Stomach smooth muscle (tissue), 2 donors: ENCODE results near the gene DRICH1.
"Not testable (repeated sequence)": the region's sequence is repeated elsewhere in the genome, so short reads cannot be mapped to it uniquely, and the experiment has no call there.

ENCODE experiments used
- H3K27ac ChIP-seq: one replicate; pipeline ENCODE4 v1.7.0; 2013; ENCODE audit warnings: mild to moderate bottlenecking, low read length, inconsistent platforms
- H3K27me3 ChIP-seq, 2 donors: one replicate each; pipeline ENCODE4 v1.7.0; 2013; ENCODE audit warnings: low read length in 2 of 2; ENCODE audit not compliant: insufficient read depth in 2 of 2, control insufficient read depth in 1 of 2
- H3K36me3 ChIP-seq, 2 donors: one replicate each; pipeline ENCODE4 v1.7.0; 2013; ENCODE audit warnings: low read length in 2 of 2; ENCODE audit not compliant: control insufficient read depth in 2 of 2, insufficient read depth in 2 of 2
- H3K4me1 ChIP-seq: one replicate; pipeline ENCODE4 v1.7.0; 2013; ENCODE audit warnings: low read length; ENCODE audit not compliant: control insufficient read depth, insufficient read depth
- H3K4me3 ChIP-seq, 2 donors: one replicate each; pipeline ENCODE4 v1.7.0; 2013; ENCODE audit warnings: low read length in 2 of 2
- H3K9ac ChIP-seq, 2 donors: one replicate each; pipeline ENCODE4 v1.7.0; 2013; ENCODE audit warnings: low read length in 2 of 2, mild to moderate bottlenecking in 1 of 2
- H3K9me3 ChIP-seq, 2 donors: one replicate each; pipeline ENCODE4 v1.7.0; 2013; ENCODE audit warnings: low read length in 2 of 2; ENCODE audit not compliant: control insufficient read depth in 2 of 2
- donor health status: healthy.
- donor health status: Pancreatic carcinoma.

The DRICH1 gene

DNA sequence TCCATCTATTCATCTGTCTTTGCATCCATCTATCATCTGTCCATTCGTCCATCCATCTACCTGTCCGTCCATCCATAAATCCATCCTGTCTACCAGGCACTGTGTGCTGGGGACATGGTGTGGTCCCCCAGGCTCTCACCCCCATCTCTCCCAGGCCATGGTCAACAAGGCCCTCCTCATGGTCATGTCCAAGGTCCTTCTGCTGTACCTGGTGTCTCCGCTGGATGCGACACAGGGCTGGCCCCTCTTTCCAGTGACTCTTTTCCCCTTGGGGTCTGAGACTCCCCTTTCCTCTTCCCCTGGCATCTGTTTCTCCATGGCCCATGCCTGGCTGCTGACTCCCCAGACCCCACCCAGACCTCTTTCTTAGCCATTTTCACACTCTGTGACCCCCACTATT, 56.5 kb downstream of the DRICH1 start:
- H3K27me3 ChIP-seq: peaks cover 0 to 2% of the 10 kb centered on the region in 2 donors
- H3K4me1 ChIP-seq: no peaks in the 10 kb centered on the region
- no peaks in the 10 kb centered on the region for H3K36me3 ChIP-seq
- H3K27ac ChIP-seq: no peak overlapping the region
- no peaks in the 10 kb centered on the region for H3K9me3 ChIP-seq
- H3K4me3 ChIP-seq: no peak overlapping the region
- H3K9ac ChIP-seq: no peak overlapping the region

DNA sequence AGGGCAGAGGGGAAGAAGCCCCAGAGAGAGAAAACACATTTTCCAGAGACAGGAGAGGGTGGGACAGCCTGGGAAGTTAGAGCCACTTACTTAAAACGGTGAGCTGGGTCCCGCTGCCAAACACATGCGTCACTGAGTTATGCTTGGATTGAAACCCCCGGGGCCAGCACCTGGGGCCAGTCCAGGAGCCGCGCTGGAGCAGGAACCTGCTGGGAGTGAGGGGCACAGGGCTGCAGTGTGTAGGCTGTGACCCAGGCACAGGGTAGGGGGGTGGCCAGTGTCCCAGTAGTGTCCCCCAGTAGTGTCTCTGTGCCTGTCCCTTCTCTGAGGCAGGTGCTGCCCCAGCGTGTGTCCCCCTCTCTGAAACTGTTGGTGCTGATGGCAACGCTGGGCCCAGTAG, 57.2 kb downstream of the DRICH1 start:
- H3K9me3 ChIP-seq: no peaks in the 10 kb centered on the region
- H3K27me3 ChIP-seq: no peaks in the 10 kb centered on the region
- no peak overlapping the region for H3K9ac ChIP-seq
- no peaks in the 10 kb centered on the region for H3K36me3 ChIP-seq
- H3K27ac ChIP-seq: no peak overlapping the region
- no peak overlapping the region for H3K4me3 ChIP-seq
- H3K4me1 ChIP-seq: no peaks in the 10 kb centered on the region

DNA sequence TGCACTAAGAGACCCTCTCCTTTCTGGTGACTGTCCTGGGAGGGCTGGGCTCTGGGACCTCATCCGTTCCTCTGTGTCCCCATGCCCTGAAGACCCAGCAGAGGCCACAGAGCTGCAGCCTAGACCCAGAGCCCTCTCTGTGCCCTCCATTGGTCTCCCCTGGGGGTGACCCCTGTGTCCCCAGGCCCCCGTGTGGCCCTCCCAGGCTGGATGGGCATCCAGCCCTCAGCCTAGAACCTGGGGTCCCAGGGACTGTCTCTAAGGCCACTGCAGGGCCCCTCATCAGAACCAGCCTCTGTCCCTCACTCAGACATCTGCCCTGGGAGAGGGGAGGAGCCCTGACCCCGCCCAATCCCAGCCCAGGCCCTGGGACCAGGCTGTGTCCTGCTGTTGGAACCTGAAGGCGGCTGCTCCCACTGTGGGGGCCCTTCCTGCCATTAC, 57.7 kb downstream of the DRICH1 start:
- Histone ChIP-seq H3K9me3 (no peaks in the 10 kb centered on the region), H3K4me1 (no peaks in the 10 kb centered on the region), H3K9ac (no peak overlapping the region), H3K36me3 (no peaks in the 10 kb centered on the region), H3K27ac (no peak overlapping the region), H3K4me3 (no peak overlapping the region), H3K27me3 (no peaks in the 10 kb centered on the region)

DNA sequence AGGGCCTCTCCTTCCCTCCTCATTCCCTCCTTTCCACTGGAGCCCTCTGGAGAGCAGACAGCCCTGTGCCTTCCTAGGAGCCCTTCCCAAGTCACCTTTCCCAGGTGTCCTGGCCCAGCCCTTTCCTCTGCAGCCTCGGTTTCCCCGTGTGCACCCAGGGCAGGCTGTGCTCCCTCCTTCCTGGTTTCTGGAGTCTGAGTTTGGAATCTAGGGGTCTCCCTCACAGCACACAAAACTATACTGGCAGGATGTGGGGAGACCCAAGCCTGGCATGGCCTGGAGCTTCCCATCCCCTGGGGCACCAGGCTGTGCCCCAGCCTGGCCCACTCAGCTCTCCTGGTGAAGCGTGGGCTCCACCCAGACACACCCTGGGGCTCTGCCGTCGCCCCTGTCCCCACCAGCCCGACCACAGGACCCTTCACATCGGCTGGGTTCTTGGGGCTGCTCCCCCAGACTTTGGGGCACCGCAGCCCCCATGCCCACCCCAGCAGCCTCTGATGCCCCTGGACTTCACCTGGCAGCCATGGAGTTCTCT, 58.4 kb downstream of the DRICH1 start:
- H3K4me3 ChIP-seq, H3K9me3 ChIP-seq, H3K9ac ChIP-seq, H3K27me3 ChIP-seq, H3K27ac ChIP-seq, H3K4me1 ChIP-seq, H3K36me3 ChIP-seq: not testable (repeated sequence)

DNA sequence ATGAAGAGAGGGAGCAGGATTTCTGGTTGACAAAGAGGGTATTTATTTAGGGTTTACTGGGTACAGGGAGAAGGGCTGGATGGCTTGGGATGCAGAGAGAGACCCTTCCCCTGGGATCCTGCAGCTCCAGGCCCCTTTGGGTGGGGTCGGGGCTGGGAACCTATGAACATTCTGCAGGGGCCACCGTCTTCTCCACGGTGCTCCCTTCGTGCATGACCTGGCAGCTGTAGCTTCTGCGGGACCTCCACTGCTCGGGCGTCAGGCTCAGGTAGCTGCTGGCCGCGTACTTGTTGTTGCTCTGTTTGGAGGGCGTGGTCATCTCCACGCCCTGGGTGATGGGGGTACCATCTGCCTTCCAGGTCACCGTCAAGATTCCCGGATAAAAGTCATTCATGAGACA, 59.0 kb downstream of the DRICH1 start:
- H3K9ac ChIP-seq, H3K27me3 ChIP-seq, H3K27ac ChIP-seq, H3K9me3 ChIP-seq, H3K36me3 ChIP-seq, H3K4me1 ChIP-seq, H3K4me3 ChIP-seq: not testable (repeated sequence)

DNA sequence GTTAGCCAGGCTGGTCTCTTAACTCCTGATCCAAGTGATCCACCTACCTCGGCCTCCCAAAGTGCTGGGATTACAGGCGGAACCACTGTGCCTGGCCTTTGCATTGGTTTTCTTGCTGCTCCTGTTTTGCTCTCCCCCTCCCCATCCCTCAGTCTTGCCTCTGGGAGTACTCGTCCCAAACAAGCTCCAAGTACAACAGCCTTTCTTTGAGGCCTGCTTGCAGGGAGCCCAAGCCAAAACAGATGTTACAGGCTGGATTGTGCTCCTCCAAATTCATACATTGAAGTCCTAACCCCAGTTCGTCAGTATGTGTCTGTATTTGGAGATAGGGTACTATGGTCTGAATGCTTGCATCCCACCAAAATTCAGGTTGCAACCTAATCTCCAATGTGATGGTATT, 60.6 kb downstream of the DRICH1 start:
- Histone ChIP-seq H3K9me3 (no peaks in the 10 kb centered on the region), H3K9ac (no peak overlapping the region), H3K27ac (no peak overlapping the region), H3K27me3 (peaks cover under 1 to 4% of the 10 kb centered on the region in 2 donors), H3K4me1 (no peaks in the 10 kb centered on the region), H3K36me3 (no peaks in the 10 kb centered on the region), H3K4me3 (no peak overlapping the region)

DNA sequence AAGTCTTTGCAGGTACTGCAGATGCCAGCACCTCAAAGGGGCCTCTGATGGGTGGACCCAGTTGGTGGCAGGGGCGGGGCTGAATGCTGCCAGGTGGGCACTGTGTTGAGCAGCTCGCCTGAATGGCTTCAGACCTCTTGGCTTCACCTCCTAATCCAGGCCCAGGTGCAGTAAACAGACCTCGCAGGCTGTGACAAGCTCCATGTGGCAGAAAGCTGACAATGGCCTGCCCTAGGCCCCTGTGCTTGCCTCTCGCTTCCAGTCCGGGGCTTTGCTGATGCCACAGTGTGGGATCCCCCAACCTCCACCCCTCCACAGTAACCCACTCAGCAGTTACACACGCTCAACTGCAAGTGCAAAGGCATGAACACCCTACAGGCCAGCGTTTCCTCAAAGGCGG, 61.4 kb downstream of the DRICH1 start:
- H3K27me3 ChIP-seq: peaks cover 7 to 8% of the 10 kb centered on the region in 2 donors
- peaks cover 5% of the 10 kb centered on the region for H3K4me1 ChIP-seq
- no peak overlapping the region for H3K4me3 ChIP-seq
- H3K9me3 ChIP-seq: no peaks in the 10 kb centered on the region
- no peak overlapping the region for H3K9ac ChIP-seq
- H3K36me3 ChIP-seq: no peaks in the 10 kb centered on the region
- no peak overlapping the region for H3K27ac ChIP-seq

DNA sequence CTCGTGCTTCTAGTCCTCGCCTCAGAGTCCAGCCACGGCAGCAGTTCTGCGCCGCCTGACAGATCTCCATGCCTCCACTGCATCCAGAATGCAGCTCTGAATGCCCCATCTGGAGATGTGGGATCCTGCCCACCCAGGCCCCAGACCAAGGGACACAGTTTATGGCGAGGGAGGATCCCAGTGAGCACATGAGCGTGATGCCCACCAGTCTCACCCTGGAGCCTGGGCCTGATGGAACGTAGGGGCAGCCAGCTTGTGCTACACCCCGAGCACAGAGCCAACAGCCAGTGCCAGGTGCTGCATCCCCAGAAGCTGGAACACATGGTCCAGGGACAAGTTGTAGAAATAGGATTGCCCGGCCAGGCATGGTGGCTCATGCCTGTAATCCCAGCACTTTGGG, 62.4 kb downstream of the DRICH1 start:
- H3K4me1 ChIP-seq: peaks cover 11% of the 10 kb centered on the region
- peaks cover 11 to 14% of the 10 kb centered on the region in 2 donors for H3K27me3 ChIP-seq
- no peaks in the 10 kb centered on the region for H3K36me3 ChIP-seq
- H3K9ac ChIP-seq: no peak overlapping the region
- H3K4me3 ChIP-seq: no peak overlapping the region
- H3K9me3 ChIP-seq: no peaks in the 10 kb centered on the region
- no peak overlapping the region for H3K27ac ChIP-seq

DNA sequence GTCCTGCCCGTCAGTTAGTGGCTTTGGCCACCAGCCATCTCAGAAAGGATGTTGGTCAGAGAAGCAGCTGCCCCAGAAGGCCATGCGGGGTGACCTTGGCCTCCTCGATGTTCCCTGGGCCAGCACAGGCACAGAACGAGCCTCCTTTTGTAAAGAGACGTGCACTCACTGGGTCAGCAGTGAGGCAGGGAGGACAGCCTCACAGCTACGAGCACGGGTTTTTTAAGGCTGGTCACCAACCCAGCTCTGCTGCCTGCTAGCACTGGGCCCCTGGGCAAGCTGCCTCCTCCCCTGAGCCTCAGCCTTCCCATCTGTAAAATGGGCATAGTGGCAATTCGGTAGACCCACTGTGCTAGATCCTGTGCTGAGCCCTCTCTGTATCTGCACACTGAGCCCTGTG, 62.8 kb downstream of the DRICH1 start:
- peaks cover 11% of the 10 kb centered on the region for H3K4me1 ChIP-seq
- no peak overlapping the region for H3K4me3 ChIP-seq
- no peak overlapping the region for H3K27ac ChIP-seq
- peaks cover 13 to 18% of the 10 kb centered on the region in 2 donors for H3K27me3 ChIP-seq
- no peaks in the 10 kb centered on the region for H3K36me3 ChIP-seq
- no peaks in the 10 kb centered on the region for H3K9me3 ChIP-seq
- no peak overlapping the region for H3K9ac ChIP-seq

DNA sequence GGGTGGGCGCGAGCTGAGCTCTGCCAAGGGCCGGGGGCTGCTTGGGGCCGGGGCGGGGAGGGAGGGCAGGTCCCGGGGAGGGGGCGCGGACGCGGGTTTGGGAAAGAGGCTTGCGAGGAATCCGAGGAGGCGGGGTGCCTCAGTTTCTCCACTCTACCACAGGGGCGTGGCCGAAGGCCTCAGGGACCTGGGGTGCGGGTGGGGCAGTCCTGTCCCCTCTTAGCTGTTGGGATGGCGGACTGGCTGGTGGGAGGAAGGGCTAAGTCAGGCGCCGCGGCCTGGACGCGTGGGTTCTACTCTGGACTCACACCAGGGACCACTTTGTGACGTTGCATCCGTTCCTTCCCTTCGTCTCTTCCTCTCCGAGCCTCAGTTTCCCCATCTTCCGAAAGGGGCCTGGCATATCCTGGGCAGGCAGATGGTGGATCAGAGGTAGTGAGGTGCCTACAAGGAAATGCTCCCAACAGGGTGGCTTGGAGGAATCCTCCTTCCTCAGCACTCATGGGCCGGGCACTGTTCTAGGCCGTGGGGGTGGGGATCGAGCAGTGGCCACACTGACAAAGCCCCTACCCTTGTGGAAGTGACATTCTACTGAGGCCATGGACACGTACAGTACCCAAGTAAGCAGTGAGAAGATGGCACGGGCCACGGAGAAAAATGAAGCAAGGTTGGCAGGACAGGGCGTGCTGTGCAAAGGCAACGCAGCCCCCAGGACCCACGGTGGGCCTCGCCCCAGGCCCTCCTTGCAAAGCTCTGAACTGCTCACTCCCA, 65.2 kb downstream of the DRICH1 start:
- peaks cover 11% of the 10 kb centered on the region for H3K4me1 ChIP-seq
- H3K27me3 ChIP-seq: peaks cover 23 to 25% of the 10 kb centered on the region in 2 donors
- no peaks in the 10 kb centered on the region for H3K9me3 ChIP-seq
- no peak overlapping the region for H3K9ac ChIP-seq
- H3K4me3 ChIP-seq: peak overlapping the region in 1 of 2 donors; percentile 67
- H3K27ac ChIP-seq: no peak overlapping the region
- no peaks in the 10 kb centered on the region for H3K36me3 ChIP-seq
